Uterus (tissue), 2 donors: ENCODE results near the gene RNF5.

Experiments used
- POLR2A ChIP-seq, 2 donors: fragments of 450-650 bp; IDR thresholded peaks; one replicate each; pipeline ENCODE4 v1.6.1; 2016; ENCODE audit warnings: antibody characterized with exemption in 2 of 2, mild to moderate bottlenecking in 1 of 2, moderate library complexity in 1 of 2
- TF ChIP-seq, protein P1 (sequence below), 4 experiments: fragments of 200-600 bp in 2 of 4; fragments of 450-650 bp in 2 of 4; sonication (generic) in 2 of 4; IDR thresholded peaks; one replicate each; pipeline ENCODE4 v1.5.1; 2016 to 2019; ENCODE audit warnings: antibody characterized with exemption in 4 of 4, mild to moderate bottlenecking in 2 of 4, moderate library complexity in 1 of 4

DNA sequence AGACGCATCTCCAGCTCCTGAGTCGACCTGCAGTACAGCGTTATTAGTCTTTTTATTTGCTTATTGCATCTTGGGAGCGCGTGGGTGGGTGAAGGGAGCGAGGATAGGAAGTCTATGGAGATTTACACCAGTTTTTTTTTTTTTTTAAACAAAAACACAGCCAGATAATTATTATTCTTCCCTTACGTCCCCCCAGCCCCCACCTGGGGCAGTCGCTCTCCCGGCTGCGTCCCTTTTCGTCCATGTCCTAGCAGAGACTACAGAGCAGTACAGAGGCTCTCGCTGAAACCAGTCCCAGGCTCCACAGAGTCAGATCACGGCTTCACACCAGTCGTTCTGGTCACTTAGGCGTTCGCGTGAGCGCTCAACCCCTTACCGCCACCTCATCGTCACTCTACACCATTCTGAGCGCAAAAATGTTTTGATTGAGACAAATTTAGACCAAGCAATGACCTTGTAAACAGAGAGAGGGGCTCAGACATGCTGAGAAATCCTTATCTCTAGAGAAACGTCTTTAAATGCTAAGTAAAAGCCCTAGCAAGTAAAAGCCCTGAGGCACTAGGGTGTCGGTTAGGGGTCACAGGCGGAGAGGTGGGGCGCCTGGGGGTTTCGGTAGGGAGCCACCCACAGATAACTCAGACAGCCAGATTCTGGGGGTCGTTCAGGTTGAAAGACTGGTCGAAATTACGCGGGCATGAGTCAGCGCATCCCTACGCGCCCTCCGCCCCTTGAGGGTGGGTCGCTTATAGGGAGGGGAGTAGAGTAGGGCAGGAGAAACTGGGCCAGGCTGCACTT, 25.2 kb upstream of the RNF5 start:
- TF ChIP-seq, protein P1, sequence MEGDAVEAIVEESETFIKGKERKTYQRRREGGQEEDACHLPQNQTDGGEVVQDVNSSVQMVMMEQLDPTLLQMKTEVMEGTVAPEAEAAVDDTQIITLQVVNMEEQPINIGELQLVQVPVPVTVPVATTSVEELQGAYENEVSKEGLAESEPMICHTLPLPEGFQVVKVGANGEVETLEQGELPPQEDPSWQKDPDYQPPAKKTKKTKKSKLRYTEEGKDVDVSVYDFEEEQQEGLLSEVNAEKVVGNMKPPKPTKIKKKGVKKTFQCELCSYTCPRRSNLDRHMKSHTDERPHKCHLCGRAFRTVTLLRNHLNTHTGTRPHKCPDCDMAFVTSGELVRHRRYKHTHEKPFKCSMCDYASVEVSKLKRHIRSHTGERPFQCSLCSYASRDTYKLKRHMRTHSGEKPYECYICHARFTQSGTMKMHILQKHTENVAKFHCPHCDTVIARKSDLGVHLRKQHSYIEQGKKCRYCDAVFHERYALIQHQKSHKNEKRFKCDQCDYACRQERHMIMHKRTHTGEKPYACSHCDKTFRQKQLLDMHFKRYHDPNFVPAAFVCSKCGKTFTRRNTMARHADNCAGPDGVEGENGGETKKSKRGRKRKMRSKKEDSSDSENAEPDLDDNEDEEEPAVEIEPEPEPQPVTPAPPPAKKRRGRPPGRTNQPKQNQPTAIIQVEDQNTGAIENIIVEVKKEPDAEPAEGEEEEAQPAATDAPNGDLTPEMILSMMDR (IDR thresholded peaks at IDR 0.05) = no peak
- no peak for TF ChIP-seq POLR2A (IDR thresholded peaks at IDR 0.05)
